Measurements from ENCODE around the gene CA12. TPM values are rescaled to one million over a fixed set of nuclear protein-coding genes. Genes with fewer than 3 reads are reported as not detected.

CA12 gene
- total and polyA plus RNA-seq, 2 donors (not counting 3 experiments of a cell fraction or from before 2014, with no cell fraction given): 1.1 to 5.9 TPM

- peak; percentile 40 for FAIRE-seq
- Histone ChIP-seq H3K36me3 (ENCODE audit: control insufficient read depth in 2 of 2, extremely low read depth in 1 of 2, insufficient read depth in 2 of 2, low read length in 2 of 2) (peaks cover 0 to 6% of the 10 kb centered on the region in 2 experiments), H3K79me2 (ENCODE audit: control insufficient read depth, insufficient read depth, low read length) (no peaks in the 10 kb centered on the region), H3K4me2 (ENCODE audit: insufficient read depth, low read length) (no peak overlapping the region), H4K20me1 (replicated peaks; ENCODE audit: control insufficient read depth, extremely low read depth, insufficient read depth, low read length) (no peaks in the 10 kb centered on the region), H3K9ac (replicated peaks; ENCODE audit: extremely low read depth, insufficient read depth, low read length) (no peak overlapping the region), H3K9me3 (replicated peaks; ENCODE audit: control insufficient read depth, insufficient read depth, low read length) (no peaks in the 10 kb centered on the region), H3K4me3 (replicated peaks in 1 of 3; ENCODE audit: insufficient read depth in 1 of 3, low read depth in 1 of 3, low read length in 3 of 3) (no peak overlapping the region), H3K27ac (ENCODE audit: insufficient read depth, low read depth, low read length) (no peak overlapping the region), H3K27me3 (ENCODE audit: control insufficient read depth in 2 of 2, insufficient read depth in 2 of 2, low read length in 2 of 2) (no peaks in the 10 kb centered on the region), H3K4me1 (ENCODE audit: control insufficient read depth, extremely low read depth, insufficient read depth, low read length) (no peaks in the 10 kb centered on the region), H3K9me1 (replicated peaks; ENCODE audit: control insufficient read depth, extremely low read depth, insufficient read depth, low read length) (no peaks in the 10 kb centered on the region), H2AFZ (ENCODE audit: low read depth, low read length) (no peak overlapping the region)
- ChIA-PET POLR2A (no interaction called here), CTCF (no interaction called here)
- intact Hi-C loops (cut with micrococcal nuclease): no loop called here
- TF ChIP-seq CTCF (IDR thresholded peaks at IDR 0.05; ENCODE audit: extremely low read depth in 1 of 2, insufficient read depth in 1 of 2, low read depth in 1 of 2, low read length in 2 of 2) (no peak), FOS (IDR thresholded peaks at IDR 0.05; ENCODE audit: borderline replicate concordance, insufficient read depth, low read length) (no peak), POLR2A (IDR thresholded peaks at IDR 0.05; ENCODE audit: low read depth, low read length) (no peak), MAX (IDR thresholded peaks at IDR 0.05; ENCODE audit: insufficient read depth, insufficient read length) (no peak), POLR2AphosphoS5 (IDR thresholded peaks at IDR 0.05; ENCODE audit: insufficient read depth, low read depth, low read length) (no peak), EZH2 (IDR thresholded peaks at IDR 0.05; ENCODE audit: borderline replicate concordance, low read depth, low read length, severe bottlenecking) (no peak), JUN (IDR thresholded peaks at IDR 0.05; ENCODE audit: borderline replicate concordance, insufficient read depth, insufficient read length, low read depth) (no peak), GATA2 (IDR thresholded peaks at IDR 0.05; ENCODE audit: insufficient read depth, insufficient read length, low read depth, low read length) (no peak), MYC (IDR thresholded peaks at IDR 0.05; ENCODE audit: low read depth, low read length) (no peak)
- peak; percentile 28 for DNase-seq (ENCODE audit: low read depth, low spot score)
- BruUV-seq (replicated peaks): no TSS peak
- dilution Hi-C loops (cut with MboI; ENCODE audit: extremely low pct_ligation_motif_present, low sequenced_read_pairs): no loop called here
Measured at GRCh38 chr15:63301088-63301487, 80.6 kb downstream of the CA12 start.

Measured in endothelial cell of umbilical vein (primary cell).